GM15510 (cell line): ENCODE results near the gene C2orf76.

Experiments
- POLR2A ChIP-seq: IDR thresholded peaks from 3 replicates; pipeline ENCODE4 v1.6.1; 2011; ENCODE audit warnings: borderline replicate concordance; ENCODE audit not compliant: insufficient read length; ENCODE audit errors: extremely low read depth

C2orf76 gene

DNA sequence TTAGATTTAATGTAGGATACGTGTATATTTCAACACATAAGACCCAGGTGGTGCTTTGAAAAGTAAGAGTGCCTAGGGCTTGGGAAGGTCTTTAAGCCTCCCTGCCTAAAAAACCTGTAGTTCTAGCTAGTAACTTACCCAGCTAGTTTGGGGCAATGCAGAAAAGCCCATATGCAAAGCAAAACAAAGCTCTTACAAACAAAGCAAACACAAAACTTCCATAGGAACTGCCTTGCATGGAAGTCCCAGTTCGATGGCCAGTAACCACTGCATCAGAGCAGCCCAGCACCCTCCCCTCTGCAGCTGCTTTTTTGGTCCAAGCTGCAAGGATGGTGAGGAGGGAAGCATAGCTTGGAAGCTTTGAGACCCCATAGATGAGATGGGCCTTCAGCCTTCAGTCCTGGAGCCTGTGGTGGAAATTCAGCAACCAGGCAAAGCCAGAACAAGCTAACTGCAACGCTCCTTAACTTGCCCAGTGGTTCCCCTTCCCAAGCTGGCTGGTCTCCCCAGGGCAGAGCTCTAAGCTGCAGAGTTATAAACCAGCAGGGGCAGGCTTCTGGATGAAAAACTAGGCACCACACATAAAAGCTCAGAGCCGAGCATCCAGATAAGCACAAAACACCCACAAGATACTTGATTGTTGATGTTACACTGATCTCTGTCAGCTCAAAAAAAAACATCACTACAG is 16.2 kb downstream of the C2orf76 start:
- no peak for TF ChIP-seq POLR2A

DNA sequence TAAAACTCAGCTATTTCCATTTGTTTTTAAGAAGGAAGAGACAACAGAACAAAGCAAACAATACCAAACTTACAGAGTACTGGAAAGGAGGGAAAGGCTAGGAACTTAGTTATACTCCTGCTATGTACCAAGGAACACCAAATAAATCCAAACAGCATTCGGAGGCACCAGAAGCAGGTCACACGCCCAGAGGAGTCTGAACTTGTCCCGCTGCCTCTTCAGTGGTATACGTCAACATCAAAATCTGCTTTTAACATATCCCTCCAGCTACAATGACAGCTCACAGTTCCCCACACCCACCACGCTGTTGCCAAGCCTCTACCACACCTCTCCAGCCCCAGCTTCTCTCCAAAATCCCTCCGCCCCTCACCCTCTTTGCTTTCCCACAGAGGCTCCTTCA is 17.3 kb downstream of the C2orf76 start:
- TF ChIP-seq POLR2A: no peak

GRCh38 chr2:119341684-119342083 is 24.9 kb downstream of the C2orf76 start:
- TF ChIP-seq POLR2A: no peak

DNA sequence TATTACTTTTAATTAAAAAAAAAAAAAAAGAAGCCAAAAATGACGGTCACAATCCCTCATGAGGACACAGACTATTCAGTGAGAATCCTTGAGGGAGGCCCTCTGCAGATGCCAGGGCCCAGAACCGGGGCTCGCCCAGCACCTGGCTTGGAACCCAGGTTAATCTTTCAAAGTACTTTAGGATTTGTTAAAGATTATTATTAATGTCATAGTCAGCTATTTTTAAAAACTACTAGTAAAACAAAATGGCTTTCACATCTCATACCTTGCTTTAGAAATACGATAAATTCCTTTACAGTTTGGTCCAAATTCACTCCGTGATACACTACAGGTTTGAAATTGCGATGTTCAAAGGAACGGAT is 27.1 kb downstream of the C2orf76 start:
- no peak for TF ChIP-seq POLR2A

DNA sequence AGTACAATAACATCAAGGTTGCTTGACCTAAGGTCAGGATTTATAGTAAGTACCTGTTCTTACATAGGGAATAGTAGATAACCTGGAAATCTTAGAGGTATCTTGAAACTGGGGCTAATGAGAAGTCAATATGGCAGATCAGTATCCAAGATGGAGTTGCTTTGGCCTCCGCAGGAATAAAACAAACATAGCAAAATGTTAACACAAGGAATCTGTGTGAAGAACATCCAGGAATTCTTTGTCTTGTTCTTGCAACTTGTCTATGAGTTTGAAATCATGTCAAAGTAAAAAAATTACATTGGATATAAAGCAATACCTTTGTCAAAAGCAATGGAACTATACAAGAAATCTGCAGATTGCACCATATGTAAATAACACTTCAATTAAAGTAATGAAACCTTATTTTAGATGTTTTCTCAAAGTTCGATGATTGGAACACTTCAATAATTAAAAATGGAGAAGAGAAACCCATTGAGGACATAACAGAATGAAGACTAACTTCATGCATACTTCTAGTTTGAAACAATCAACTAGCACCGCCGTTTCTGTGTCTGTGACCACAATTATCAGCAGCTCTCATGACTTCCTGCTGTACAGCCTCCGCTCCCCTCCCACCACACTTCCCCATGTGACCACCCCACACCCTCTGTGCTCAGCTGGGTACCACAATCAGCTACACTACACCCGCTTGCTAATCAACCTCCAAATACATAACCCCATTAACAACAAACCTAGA is 27.6 kb downstream of the C2orf76 start:
- peak; percentile 30 for TF ChIP-seq POLR2A

DNA sequence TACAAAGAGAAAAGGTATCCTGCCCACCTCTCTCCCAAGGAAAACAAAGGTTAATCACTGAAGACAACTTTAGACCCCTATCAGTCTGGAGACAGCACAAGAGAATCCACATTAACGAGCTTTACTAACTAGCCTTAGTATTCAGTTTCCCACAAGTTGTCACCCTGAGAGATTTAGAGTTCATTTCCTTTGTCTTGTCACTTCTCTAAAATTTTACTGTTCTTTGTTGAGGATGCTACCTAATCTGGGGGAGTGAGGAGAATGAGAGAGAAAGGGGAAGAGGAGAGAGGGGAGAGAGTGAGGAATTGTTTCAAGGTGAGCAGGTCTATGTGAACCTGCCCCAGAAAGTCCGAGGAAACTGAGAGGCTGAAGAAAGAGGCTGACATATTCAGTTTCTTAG is 28.4 kb downstream of the C2orf76 start:
- TF ChIP-seq POLR2A: no peak

- TF ChIP-seq POLR2A: no peak
Measured at GRCh38 chr2:119337749-119338148, 28.9 kb downstream of the C2orf76 start.

DNA sequence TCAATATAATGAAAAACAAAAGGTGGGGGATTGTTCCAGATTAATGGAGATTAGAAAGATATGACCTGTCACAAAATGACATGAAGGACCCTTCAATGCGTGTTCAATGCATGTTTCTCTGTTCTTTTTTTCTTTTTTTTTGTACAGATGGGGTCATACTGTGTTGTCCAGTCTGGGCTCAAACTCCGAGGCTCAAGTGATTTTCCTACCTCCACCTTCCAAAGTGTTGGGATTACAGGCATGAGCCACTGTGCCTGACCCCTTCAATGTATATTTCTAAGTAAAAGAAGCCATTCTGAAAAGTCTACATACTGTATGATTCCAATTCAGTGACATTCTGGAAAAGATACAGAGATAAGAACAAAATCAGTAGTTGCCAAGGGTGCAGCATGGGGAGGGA is 32.8 kb downstream of the C2orf76 start:
- TF ChIP-seq POLR2A: no peak

DNA sequence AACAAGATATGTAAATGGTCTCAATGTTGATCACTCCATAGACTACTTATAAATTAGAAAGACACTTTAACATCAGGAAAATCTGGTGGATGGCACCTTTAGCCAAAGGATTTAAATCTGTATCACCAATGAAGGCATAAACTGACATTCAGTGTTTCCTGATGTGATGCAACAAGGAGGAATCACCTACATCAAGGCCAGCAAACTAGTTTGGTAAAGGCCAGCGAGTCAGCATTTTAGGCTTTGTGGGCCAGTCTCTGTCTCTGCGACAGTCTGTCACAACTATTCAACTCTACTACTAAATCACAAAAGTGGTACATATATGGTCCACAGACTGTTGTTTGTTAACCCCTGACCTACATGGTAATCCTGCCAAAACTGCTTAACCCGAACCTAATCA is 33.3 kb downstream of the C2orf76 start:
- no peak for TF ChIP-seq POLR2A

DNA sequence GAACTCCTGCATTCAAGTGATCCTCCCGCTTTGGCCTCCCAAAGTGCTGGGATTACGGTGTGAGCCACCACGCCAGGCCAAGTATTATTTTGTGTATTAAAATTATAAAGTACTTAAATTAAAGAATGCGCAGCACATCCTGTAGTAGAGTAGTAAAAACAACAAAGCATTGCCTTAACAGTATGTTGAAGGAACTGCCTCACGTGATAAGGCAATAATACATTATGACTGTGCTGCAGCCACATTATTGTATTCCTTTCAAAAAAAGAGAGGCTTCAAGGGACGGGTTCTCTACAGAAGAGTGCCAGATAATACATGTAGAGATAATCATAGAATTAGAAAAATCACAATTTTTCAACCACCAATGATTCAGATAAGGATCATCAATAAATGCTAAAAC is 33.7 kb downstream of the C2orf76 start:
- no peak for TF ChIP-seq POLR2A

- TF ChIP-seq POLR2A: no peak
Measured at GRCh38 chr2:119327431-119327830, 39.2 kb downstream of the C2orf76 start.

DNA sequence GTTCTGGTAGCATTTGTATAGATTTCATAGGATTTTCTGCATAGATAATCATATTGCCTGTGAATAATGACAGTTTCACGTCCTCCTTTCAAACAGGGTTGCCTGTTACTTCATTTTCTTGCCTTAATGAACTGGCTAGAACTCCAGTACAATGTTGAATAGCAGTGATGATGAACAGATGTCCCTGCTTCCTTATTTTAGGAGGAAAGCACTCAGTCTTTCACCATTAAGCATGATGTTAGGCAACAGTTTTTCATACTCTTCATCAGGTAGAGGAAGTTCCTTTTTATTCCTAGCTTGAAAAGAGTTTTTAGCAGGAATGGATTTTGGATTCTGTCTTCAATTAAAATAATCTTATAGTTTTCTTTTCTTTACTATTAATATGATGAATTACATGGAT is 39.7 kb downstream of the C2orf76 start:
- TF ChIP-seq POLR2A: no peak

GRCh38 chr2:119324685-119325270 is 41.9 kb downstream of the C2orf76 start:
- TF ChIP-seq POLR2A: no peak

DNA sequence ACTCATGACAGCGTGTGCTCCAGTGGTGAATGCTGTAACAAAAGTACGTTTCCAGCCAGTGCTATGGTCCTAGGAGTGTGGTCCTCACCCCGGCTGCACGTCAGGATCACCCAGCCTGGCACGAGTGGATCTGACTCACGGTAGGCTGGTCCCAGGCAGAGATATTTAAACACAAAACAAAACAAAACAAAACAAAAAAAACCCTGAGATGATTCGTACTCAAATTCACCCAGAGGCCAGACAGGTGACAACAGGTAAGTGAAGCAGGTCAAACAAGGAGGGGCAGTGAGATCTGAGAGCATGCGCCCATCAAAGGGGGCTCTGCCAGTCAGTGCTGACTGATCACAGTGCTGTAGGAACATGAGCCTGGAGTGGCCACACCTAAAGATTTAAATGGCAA is 43.2 kb downstream of the C2orf76 start:
- no peak for TF ChIP-seq POLR2A

- no peak for TF ChIP-seq POLR2A
Measured at GRCh38 chr2:119319593-119319992, 47.0 kb downstream of the C2orf76 start.

- TF ChIP-seq POLR2A: no peak
Measured at GRCh38 chr2:119317554-119317953, 49.1 kb downstream of the C2orf76 start.

- TF ChIP-seq POLR2A: no peak
Measured at GRCh38 chr2:119316066-119316465, 50.6 kb downstream of the C2orf76 start.

GRCh38 chr2:119315241-119315925 is 51.3 kb downstream of the C2orf76 start:
- no peak for TF ChIP-seq POLR2A
